ENCODE results near the gene MAPK1. TPM values are rescaled to one million over a fixed set of nuclear protein-coding genes. Genes with fewer than 3 reads are reported as not detected.
A peak's percentile ranks its signal among the peaks of the same experiment; 100 is the strongest.

The MAPK1 gene
- total RNA-seq, 1 donor from 2014 or later, result 119 TPM

DNA sequence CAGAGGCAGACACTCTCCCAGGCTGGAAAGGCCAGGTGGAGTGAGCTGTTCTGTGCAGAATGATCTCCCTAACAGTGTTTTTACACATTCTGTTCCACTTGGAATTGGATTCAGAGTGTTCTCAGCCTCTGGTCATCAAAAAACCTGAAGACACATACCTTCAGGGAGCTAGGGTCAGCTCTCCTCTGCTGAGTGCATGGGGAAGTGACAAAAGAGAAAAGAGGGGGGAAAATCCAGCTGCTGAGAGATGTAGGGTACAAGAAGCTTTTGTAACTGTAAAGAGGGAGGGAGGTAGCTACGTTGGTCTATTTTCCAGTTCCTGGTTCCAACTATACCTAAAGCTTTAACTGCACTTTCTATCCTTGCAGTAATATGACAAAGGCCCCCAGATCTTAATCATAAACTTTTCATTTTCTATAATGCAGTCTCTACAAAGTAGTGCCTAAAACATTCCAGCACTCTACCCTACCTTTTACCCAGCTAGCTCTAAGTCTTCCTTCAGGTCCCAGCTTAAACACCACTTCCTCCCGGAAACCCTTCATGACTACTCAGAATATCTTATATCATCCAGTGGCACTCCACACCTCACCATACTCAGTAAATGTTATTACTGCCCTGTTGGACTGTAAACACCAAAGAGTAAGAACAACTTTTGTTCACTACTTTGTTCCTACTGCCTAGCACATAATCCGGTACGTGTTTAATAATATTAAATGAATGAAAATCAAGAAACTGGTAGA lies 9.2 kb downstream of the MAPK1 start:
- Mint-ChIP-seq H3K27me3 (ENCODE audit: unreplicated experiment) (peaks cover 2% of the 10 kb centered on the region), H3K4me1 (ENCODE audit: unreplicated experiment) (peaks cover 37% of the 10 kb centered on the region), H3K36me3 (ENCODE audit: low read depth, unreplicated experiment) (no peaks in the 10 kb centered on the region), H3K27ac (ENCODE audit: unreplicated experiment) (no peak overlapping the region), H3K4me3 (ENCODE audit: unreplicated experiment) (no peak overlapping the region), H3K9me3 (ENCODE audit: unreplicated experiment) (no peaks in the 10 kb centered on the region)
- DNase-seq (ENCODE audit: low spot score), result no peak
- TF ChIP-seq CTCF (IDR thresholded peaks at IDR 0.05; ENCODE audit: unreplicated experiment), result no peak

DNA sequence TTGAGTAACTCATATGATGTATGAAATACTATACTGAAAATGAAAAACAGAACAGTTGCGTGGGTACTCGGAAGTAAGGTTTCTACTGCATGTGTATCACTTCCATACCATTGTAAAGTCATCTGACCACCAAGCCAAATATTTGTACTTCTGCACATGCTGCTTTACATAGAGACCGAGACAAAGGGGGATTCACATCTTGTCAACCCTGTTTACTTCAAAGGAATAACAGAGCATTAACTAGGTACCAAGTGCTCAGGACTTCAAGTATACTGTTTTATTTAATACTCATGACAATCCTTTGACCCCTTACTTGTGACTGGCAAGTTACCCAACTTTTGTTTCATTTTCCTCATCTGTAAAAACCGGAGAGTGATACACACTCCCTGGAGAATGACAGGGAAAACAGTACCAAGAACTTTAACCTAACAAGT lies 9.9 kb downstream of the MAPK1 start:
- H3K27ac Mint-ChIP-seq (ENCODE audit: unreplicated experiment), result no peak overlapping the region
- peaks cover 37% of the 10 kb centered on the region for H3K4me1 Mint-ChIP-seq (ENCODE audit: unreplicated experiment)
- H3K4me3 Mint-ChIP-seq (ENCODE audit: unreplicated experiment), result no peak overlapping the region
- no peaks in the 10 kb centered on the region for H3K36me3 Mint-ChIP-seq (ENCODE audit: low read depth, unreplicated experiment)
- no peaks in the 10 kb centered on the region for H3K9me3 Mint-ChIP-seq (ENCODE audit: unreplicated experiment)
- H3K27me3 Mint-ChIP-seq (ENCODE audit: unreplicated experiment), result peaks cover 2% of the 10 kb centered on the region
- no peak for DNase-seq (ENCODE audit: low spot score)
- no peak for TF ChIP-seq CTCF (IDR thresholded peaks at IDR 0.05; ENCODE audit: unreplicated experiment)

DNA sequence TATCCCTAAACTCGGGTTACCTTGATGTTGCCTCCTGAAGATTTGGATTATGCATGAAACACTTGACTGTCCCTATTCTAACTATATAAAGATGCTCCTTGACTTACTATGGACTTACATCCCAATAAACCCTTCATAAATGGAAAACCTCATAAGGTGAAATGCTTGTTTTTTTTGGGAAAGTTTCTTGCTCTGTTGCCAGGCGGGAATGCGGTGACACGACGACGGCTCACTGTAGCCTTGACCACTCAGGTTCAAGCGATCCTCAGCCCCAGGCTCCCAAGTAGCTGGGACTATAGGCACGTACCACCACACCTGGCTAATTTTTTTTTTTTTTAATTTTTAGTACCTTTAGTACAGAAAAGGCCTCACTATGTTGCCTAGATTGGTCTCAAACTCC lies 10.6 kb downstream of the MAPK1 start:
- no peaks in the 10 kb centered on the region for H3K36me3 Mint-ChIP-seq (ENCODE audit: low read depth, unreplicated experiment)
- no peaks in the 10 kb centered on the region for H3K9me3 Mint-ChIP-seq (ENCODE audit: unreplicated experiment)
- no peak overlapping the region for H3K27ac Mint-ChIP-seq (ENCODE audit: unreplicated experiment)
- no peak for TF ChIP-seq CTCF (IDR thresholded peaks at IDR 0.05; ENCODE audit: unreplicated experiment)
- H3K27me3 Mint-ChIP-seq (ENCODE audit: unreplicated experiment), result peaks cover 2% of the 10 kb centered on the region
- peaks cover 37% of the 10 kb centered on the region for H3K4me1 Mint-ChIP-seq (ENCODE audit: unreplicated experiment)
- DNase-seq (ENCODE audit: low spot score), result no peak
- H3K4me3 Mint-ChIP-seq (ENCODE audit: unreplicated experiment), result no peak overlapping the region

DNA sequence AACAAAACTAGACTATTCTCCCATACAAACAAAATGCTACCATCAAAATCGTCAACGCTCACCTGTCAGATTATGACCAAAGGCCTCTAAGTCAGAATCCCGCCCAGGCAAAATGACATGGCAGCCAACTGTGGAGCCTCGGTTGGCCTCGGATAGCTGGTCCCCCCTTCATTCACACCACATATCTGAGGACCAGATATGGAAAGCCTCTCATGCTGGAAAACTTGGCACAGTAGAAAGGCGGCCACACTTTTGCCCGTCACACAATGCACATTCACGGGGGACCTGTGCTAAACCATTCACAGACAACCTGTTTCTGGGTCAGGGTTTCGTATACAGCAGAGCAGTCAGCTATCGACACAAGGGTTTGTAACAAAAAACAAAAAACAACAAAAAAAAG lies 11.2 kb downstream of the MAPK1 start:
- H3K4me1 Mint-ChIP-seq (ENCODE audit: unreplicated experiment), result peaks cover 32% of the 10 kb centered on the region
- no peaks in the 10 kb centered on the region for H3K27me3 Mint-ChIP-seq (ENCODE audit: unreplicated experiment)
- H3K36me3 Mint-ChIP-seq (ENCODE audit: low read depth, unreplicated experiment), result no peaks in the 10 kb centered on the region
- no peak for DNase-seq (ENCODE audit: low spot score)
- H3K4me3 Mint-ChIP-seq (ENCODE audit: unreplicated experiment), result no peak overlapping the region
- H3K27ac Mint-ChIP-seq (ENCODE audit: unreplicated experiment), result peak overlapping the region; percentile 27
- TF ChIP-seq CTCF (IDR thresholded peaks at IDR 0.05; ENCODE audit: unreplicated experiment), result no peak
- H3K9me3 Mint-ChIP-seq (ENCODE audit: unreplicated experiment), result no peaks in the 10 kb centered on the region

- H3K4me1 Mint-ChIP-seq (ENCODE audit: unreplicated experiment), result peaks cover 28% of the 10 kb centered on the region
- H3K9me3 Mint-ChIP-seq (ENCODE audit: unreplicated experiment), result no peaks in the 10 kb centered on the region
- no peak overlapping the region for H3K27ac Mint-ChIP-seq (ENCODE audit: unreplicated experiment)
Measured at GRCh38 chr22:21855676-21856075, 11.8 kb downstream of the MAPK1 start.

More at GRCh38 chr22:21855676-21856075, 11.8 kb downstream of the MAPK1 start:
- no peak for TF ChIP-seq CTCF (IDR thresholded peaks at IDR 0.05; ENCODE audit: unreplicated experiment)
- Mint-ChIP-seq H3K36me3 (ENCODE audit: low read depth, unreplicated experiment) (no peaks in the 10 kb centered on the region), H3K4me3 (ENCODE audit: unreplicated experiment) (no peak overlapping the region), H3K27me3 (ENCODE audit: unreplicated experiment) (no peaks in the 10 kb centered on the region)
- no peak for DNase-seq (ENCODE audit: low spot score)
